CD4-positive, alpha-beta T cell treated with Interleukin-6 at 100 ng/mL for 8 hours (primary cell): ENCODE data around the gene CCDC200.
"Not testable (repeated sequence)": the region's sequence is repeated elsewhere in the genome, so short reads cannot be mapped to it uniquely, and the experiment has no call there.

ENCODE experiments used
- DNase-seq: peaks from one replicate; pipeline ENCODE4 v3.0.0-alpha.2; 2020; ENCODE audit warnings: mixed read lengths, low spot score

The CCDC200 gene

GRCh38 chr17:43228020-43228782 is at the start of gene CCDC200:
CCDC200 (minus strand) TSS chr17:43228623; CDS start chr17:43228554, 69 bp downstream.
- DNase-seq, result not testable (repeated sequence)

DNA sequence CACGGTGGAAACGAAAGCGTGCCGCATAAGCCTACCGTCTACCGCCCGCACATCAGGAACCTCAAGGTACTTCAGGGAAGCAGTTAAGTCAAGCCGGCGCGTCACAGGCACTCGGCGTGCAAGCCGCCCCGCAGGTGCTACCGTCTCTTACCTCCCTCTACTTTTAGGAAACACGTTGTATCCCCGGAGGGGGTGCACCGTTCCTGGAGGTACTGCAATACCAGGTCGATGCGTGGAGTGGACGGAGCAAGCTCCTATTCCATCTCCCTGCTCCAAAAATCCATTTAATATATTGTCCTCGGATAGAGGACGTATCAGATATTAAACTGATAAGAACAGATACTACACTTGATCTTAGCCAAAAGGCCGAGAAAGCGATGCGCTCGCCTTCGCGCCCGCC is 44.5 kb upstream of the CCDC200 start:
- DNase-seq, result not testable (repeated sequence)

DNA sequence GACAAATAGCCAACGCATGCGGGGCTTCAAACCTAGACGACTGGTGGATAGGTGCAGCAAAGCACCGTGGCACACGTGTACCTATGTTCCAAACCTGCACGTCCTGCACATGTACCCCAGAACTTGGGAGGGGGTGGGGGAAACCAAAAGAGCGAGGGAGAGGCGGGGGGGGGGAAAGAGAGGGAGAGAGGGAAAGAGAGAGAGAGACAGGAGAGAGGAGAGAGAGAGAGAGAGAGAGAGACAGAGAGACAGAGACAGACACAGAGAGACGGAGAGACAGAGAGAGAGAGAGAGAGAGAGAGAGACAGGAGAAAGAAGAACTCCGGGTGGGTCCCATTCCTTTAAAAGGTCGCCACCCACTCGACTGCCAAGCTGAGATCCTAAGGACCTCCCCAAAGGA is 44.1 kb upstream of the CCDC200 start:
- DNase-seq, result not testable (repeated sequence)

DNA sequence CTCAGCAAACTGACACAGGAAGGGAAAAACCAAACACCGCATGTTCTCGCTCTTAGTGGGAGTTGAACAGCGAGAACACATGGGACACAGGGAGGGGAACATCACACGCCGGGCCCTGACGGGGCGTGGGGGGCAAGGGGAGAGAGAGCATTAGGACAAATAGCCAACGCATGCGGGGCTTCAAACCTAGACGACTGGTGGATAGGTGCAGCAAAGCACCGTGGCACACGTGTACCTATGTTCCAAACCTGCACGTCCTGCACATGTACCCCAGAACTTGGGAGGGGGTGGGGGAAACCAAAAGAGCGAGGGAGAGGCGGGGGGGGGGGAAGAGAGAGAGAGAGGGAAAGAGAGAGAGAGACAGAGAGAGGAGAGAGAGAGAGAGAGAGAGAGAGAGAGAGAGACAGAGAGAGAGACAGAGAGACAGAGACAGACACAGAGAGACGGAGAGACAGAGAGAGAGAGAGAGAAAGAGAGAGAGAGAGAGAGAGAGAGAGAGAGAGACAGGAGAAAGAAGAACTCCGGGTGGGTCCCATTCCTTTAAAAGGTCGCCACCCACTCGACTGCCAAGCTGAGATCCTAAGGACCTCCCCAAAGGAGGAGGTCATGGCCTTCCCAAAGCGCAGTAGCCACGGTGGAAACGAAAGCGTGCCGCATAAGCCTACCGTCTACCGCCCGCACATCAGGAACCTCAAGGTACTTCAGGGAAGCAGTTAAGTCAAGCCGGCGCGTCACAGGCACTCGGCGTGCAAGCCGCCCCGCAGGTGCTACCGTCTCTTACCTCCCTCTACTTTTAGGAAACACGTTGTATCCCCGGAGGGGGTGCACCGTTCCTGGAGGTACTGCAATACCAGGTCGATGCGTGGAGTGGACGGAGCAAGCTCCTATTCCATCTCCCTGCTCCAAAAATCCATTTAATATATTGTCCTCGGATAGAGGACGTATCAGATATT is 42.4 kb upstream of the CCDC200 start:
- DNase-seq, result not testable (repeated sequence)

DNA sequence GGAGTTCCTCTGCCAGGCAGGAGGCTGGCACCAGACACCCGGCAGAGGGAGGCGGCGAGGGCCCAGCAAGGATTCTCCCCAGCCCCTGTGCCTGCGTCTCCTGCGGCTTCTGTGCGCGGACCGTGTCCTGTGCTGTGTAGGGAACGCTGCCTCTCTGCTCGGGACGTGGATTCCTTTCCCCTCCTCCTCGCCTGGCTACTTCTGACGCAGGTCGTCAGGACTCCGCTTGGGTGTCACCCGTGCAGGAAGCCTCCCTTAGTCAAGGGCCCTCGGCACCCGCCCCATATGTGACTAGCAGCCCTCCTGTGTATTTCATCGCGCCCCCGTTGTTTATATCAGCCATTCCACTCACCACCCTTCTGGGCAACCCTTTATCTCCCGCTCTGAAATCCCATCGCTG is 18.0 kb upstream of the CCDC200 start:
- DNase-seq, result not testable (repeated sequence)

DNA sequence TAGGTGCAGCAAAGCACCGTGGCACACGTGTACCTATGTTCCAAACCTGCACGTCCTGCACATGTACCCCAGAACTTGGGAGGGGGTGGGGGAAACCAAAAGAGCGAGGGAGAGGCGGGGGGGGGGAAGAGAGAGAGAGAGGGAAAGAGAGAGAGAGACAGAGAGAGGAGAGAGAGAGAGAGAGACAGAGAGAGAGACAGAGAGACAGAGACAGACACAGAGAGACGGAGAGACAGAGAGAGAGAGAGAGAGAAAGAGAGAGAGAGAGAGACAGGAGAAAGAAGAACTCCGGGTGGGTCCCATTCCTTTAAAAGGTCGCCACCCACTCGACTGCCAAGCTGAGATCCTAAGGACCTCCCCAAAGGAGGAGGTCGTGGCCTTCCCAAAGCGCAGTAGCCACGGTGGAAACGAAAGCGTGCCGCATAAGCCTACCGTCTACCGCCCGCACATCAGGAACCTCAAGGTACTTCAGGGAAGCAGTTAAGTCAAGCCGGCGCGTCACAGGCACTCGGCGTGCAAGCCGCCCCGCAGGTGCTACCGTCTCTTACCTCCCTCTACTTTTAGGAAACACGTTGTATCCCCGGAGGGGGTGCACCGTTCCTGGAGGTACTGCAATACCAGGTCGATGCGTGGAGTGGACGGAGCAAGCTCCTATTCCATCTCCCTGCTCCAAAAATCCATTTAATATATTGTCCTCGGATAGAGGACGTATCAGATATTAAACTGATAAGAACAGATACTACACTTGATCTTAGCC is 12.4 kb upstream of the CCDC200 start:
- DNase-seq, result not testable (repeated sequence)

DNA sequence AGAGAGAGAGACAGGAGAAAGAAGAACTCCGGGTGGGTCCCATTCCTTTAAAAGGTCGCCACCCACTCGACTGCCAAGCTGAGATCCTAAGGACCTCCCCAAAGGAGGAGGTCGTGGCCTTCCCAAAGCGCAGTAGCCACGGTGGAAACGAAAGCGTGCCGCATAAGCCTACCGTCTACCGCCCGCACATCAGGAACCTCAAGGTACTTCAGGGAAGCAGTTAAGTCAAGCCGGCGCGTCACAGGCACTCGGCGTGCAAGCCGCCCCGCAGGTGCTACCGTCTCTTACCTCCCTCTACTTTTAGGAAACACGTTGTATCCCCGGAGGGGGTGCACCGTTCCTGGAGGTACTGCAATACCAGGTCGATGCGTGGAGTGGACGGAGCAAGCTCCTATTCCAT is 11.2 kb upstream of the CCDC200 start:
- not testable (repeated sequence) for DNase-seq

GRCh38 chr17:43233877-43234276 is 5.5 kb upstream of the CCDC200 start, which contains the start of gene RNU2-1:
RNU2-1 (minus strand) TSS chr17:43233977.
- DNase-seq, result not testable (repeated sequence)

- DNase-seq, result not testable (repeated sequence)
These were observed 4.8 kb upstream of the CCDC200 start for GRCh38 chr17:43233263-43233662.

- DNase-seq, result not testable (repeated sequence)
These were observed 3.7 kb upstream of the CCDC200 start for GRCh38 chr17:43232021-43232699.

GRCh38 chr17:43231205-43232020 is 3.0 kb upstream of the CCDC200 start:
- not testable (repeated sequence) for DNase-seq

- no peak for DNase-seq
These were observed 2.0 kb downstream of the CCDC200 start for GRCh38 chr17:43226393-43226792.

DNA sequence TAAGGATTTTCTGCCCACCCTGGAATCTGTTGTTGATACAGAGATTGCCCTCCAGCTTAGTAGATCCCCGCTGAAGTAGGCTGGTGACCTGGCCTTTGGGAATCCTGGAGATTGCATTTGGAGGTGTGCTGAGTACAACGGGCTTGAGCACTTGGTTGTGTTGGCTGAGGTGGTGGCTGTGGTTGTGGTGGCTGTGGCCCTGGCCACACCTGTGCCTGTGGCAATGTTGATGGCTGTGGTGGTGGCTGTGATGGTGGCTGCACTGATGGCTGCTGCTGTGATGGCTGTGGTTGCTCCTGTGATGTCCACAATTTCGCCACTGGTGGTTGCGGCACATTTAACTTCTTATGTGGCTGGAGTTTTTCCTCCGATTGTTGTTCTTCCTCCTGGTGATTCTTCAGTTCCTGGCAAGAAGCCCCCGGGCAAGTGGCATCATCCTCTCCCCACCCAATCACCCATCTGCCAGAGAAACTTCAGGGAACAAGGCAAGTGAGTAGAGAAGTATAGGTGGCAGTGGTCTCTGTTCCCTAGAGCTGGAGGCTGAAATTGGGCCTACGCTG is 4.2 kb downstream of the CCDC200 start:
- no peak for DNase-seq

DNA sequence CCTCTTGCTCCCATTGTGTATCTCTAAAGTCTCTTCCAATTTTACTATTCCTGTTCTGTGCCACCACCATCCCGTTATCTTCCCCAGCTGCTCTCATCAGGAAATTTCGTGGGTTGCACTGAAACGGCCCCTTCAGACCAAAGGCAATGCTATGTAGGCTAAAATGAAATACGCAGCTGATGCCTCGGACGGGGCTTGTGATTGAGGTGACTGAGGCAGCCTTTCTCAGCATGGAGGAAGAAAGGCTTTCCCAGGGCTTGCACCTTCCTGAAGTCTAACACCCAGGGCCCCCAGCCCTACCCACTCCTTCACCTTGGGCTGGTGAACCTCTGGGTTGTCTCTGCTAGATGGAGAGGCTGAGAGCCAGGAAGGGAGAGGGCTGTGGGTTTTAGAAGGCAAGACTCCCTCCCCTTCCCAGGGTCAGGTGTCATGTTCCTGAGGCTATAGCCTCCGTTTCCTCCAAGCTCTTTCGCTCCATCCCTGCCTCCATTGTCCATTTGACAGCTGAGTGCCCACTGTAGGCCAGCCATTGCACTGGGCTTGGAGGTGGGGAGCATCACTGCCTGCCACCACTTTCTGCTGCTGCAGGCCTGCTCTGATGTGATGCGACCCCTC is 7.8 kb downstream of the CCDC200 start:
- no peak for DNase-seq

GRCh38 chr17:43219746-43220380 is 8.6 kb downstream of the CCDC200 start:
- DNase-seq, result no peak

DNA sequence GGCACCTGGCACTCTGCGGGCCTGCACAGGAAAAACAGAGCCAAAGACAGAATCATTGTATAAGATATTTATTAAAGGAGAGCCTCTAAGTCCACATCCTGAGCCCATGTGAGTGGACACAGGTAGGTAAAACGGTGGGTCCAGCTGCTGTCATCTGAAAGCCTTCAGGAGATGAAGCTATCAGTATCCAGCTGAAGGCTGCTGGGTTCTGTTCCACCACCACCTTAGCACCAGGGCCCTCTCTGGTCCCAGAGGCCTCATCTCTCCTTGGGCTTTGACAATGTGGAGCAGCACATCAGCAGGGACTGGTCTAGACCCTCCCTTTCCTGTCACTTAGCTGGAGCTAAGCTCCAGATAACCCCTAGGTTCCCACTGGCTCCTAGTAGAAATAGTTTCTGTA is 9.4 kb downstream of the CCDC200 start:
- no peak for DNase-seq

- DNase-seq, result no peak
These were observed 10.8 kb downstream of the CCDC200 start for GRCh38 chr17:43217614-43218087.

DNA sequence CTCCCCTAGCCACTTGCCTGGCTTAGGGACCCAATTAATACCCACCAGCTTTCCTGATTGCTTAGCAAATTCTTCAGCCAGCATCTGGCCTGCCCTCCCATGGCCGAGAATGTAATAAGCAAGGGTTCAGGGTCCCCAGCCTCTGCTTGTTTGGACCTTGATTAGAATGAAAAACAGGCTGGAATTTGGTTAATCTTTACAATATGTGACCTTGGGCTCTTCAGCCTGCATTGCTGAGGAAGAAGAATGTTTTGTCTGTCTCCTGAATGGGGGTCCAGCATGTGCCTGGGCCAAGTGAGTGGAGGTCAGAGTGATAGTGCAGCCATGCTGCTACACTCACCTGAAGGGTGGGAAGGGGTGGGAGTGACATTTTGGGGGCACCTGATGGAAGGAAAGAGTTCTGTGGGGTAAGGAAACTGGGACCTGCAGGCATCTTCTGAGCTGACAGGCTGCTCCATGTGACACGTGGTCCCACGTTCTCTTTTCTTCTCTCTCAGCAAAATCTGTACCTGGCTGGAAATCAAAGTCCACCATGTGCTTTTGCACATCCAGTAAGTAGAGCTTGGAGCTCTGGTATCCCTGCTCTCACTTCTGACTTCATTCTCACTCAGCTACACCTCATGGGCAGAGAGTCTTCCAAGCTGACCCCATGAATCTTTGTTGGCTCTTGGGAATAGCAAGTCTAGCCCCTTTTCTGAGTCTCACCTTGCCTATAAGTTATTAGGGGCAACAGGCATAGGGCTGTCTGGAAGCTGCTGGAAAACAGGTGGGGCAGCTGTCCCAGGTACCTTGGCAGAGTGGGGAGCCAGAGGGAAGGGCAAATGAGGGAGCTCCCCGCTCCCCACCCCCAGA is 11.4 kb downstream of the CCDC200 start:
- no peak for DNase-seq
